SK-N-SH (cell line): ENCODE data around the gene PLGRKT. TPM values are rescaled to one million over a fixed set of nuclear protein-coding genes. Genes with fewer than 3 reads are reported as not detected.

Experiments used
- CTCF ChIA-PET: fragments of 300-600, 350-600 bp; formaldehyde crosslinking; extraction: SDS; loops from one replicate; lab custom pipeline; 2021; lab: Yijun Ruan, JAX
- POLR2A ChIA-PET: fragments of 350-600 bp; sonication (Branson Sonifier 250); formaldehyde crosslinking; extraction: SDS; loops from one replicate; lab custom pipeline; 2020; ENCODE audit warnings: antibody characterized with exemption, inconsistent platforms; lab: Yijun Ruan, JAX
- DNase-seq: peaks from one replicate; pipeline ENCODE4 v3.0.0; 2012
- H2AFZ ChIP-seq: fragments of 200-600 bp; sonication (generic); 2 replicates; pipeline ENCODE4 v1.8.1; 2016; ENCODE audit warnings: antibody characterized with exemption, mild to moderate bottlenecking, low read depth
- H3F3A ChIP-seq: fragments of 200-600 bp; sonication (generic); replicated peaks from 2 replicates; pipeline ENCODE3; 2016; ENCODE audit warnings: antibody characterized with exemption, mild to moderate bottlenecking; ENCODE audit not compliant: insufficient read depth
- H3K27ac ChIP-seq, 2 experiments: fragments of 200-500 bp in 1 of 2; fragments of 200-600 bp in 1 of 2; sonication (Bioruptor generic) in 1 of 2; sonication (generic), shearing (Covaris generic) in 1 of 2; 2 replicates each; pipeline versions ENCODE4 v1.5.1 to v1.6.1; 2014 to 2016; ENCODE audit warnings: low read depth in 2 of 2, inconsistent platforms in 1 of 2, low read length in 1 of 2, mild to moderate bottlenecking in 1 of 2, mixed read lengths in 1 of 2
- H3K27me3 ChIP-seq: fragments of 200-600 bp; sonication (generic), shearing (Covaris generic); 2 replicates; pipeline ENCODE4 v1.6.1; 2016; ENCODE audit warnings: mixed run types; ENCODE audit not compliant: insufficient read depth
- H3K36me3 ChIP-seq, 2 experiments: fragments of 200-500 bp in 1 of 2; fragments of 200-600 bp in 1 of 2; sonication (Bioruptor generic) in 1 of 2; sonication (generic) in 1 of 2; replicated peaks in 1 of 2; 2 replicates each; pipeline versions ENCODE3 to v1.5.1; 2014 to 2016; ENCODE audit warnings: low read length in 1 of 2, mild to moderate bottlenecking in 1 of 2; ENCODE audit not compliant: insufficient read depth in 2 of 2, control insufficient read depth in 1 of 2
- H3K4me1 ChIP-seq, 2 experiments: fragments of 200-500 bp in 1 of 2; fragments of 200-600 bp in 1 of 2; sonication (Bioruptor generic) in 1 of 2; sonication (generic), shearing (Covaris generic) in 1 of 2; 2 replicates each; pipeline versions ENCODE4 v1.5.1 to v1.6.1; 2014 to 2016; ENCODE audit warnings: low read depth in 1 of 2, low read length in 1 of 2, mixed run types in 1 of 2; ENCODE audit not compliant: insufficient read depth in 2 of 2, control insufficient read depth in 1 of 2
- H3K4me2 ChIP-seq: fragments of 200-600 bp; sonication (generic), shearing (Covaris generic); 2 replicates; pipeline ENCODE4 v1.6.1; 2017; ENCODE audit warnings: mixed run types
- H3K4me3 ChIP-seq, 2 experiments: fragments of 200-500 bp in 1 of 2; fragments of 200-600 bp in 1 of 2; sonication (Bioruptor generic) in 1 of 2; sonication (generic), shearing (Covaris generic) in 1 of 2; 2 replicates each; pipeline versions ENCODE4 v1.5.1 to v1.8.1; 2014 to 2016; ENCODE audit warnings: low read depth in 2 of 2, inconsistent platforms in 1 of 2, low read length in 1 of 2, mild to moderate bottlenecking in 1 of 2, mixed read lengths in 1 of 2, moderate library complexity in 1 of 2
- H3K79me2 ChIP-seq: fragments of 200-600 bp; sonication (generic); 2 replicates; pipeline ENCODE4 v1.8.1; 2017; ENCODE audit warnings: mild to moderate bottlenecking; ENCODE audit not compliant: insufficient read depth
- H3K9ac ChIP-seq: fragments of 200-600 bp; sonication (generic); 2 replicates; pipeline ENCODE4 v1.6.1; 2017; ENCODE audit warnings: mixed run types
- H3K9me2 ChIP-seq: fragments of 200-600 bp; sonication (generic); 2 replicates; pipeline ENCODE4 v1.6.1; 2017; ENCODE audit warnings: mixed run types
- H3K9me3 ChIP-seq: fragments of 200-600 bp; sonication (generic); 2 replicates; pipeline ENCODE4 v1.6.1; 2017; ENCODE audit warnings: mixed run types, mild to moderate bottlenecking, moderate library complexity
- H4K20me1 ChIP-seq: fragments of 200-600 bp; sonication (generic); 2 replicates; pipeline ENCODE4 v1.6.1; 2017; ENCODE audit warnings: mild to moderate bottlenecking, mixed run types; ENCODE audit not compliant: insufficient read depth
- CHD2 ChIP-seq: fragments of 150-350 bp; IDR thresholded peaks from 2 replicates; pipeline ENCODE4 v1.6.1; 2018; ENCODE audit warnings: low read length; ENCODE audit not compliant: partially characterized antibody
- ELF1 ChIP-seq: IDR thresholded peaks from 2 replicates; pipeline ENCODE4 v1.4.0; 2012
- EP300 ChIP-seq, 2 experiments: IDR thresholded peaks; 2 replicates each; pipeline versions ENCODE4 v1.4.0 to v1.6.1; 2012; ENCODE audit warnings: borderline replicate concordance in 1 of 2, low read depth in 1 of 2, low read length in 1 of 2
- EZH2phosphoT487 ChIP-seq: fragments of 200-600 bp; sonication (generic); IDR thresholded peaks from 2 replicates; pipeline ENCODE4 v1.6.1; 2017; ENCODE audit warnings: low read depth, mixed run types, mild to moderate bottlenecking, antibody characterized with exemption, moderate library complexity, borderline replicate concordance
- FOSL2 ChIP-seq: IDR thresholded peaks from 2 replicates; pipeline ENCODE4 v1.4.0; 2012; ENCODE audit warnings: low read depth, mild to moderate bottlenecking, moderate library complexity, borderline replicate concordance
- FOXJ3 ChIP-seq: sonication (generic); formaldehyde crosslinking; IDR thresholded peaks from 2 replicates; pipeline ENCODE4 v1.5.1; 2020; ENCODE audit warnings: mild to moderate bottlenecking, missing genetic modification reagents
- FOXM1 ChIP-seq: IDR thresholded peaks from 2 replicates; pipeline ENCODE4 v1.4.0; 2012; ENCODE audit warnings: low read depth, mild to moderate bottlenecking
- GABPA ChIP-seq: IDR thresholded peaks from 2 replicates; pipeline ENCODE4 v1.4.0; 2012; ENCODE audit warnings: low read depth, mild to moderate bottlenecking
- JUND ChIP-seq: IDR thresholded peaks from 2 replicates; pipeline ENCODE4 v1.4.0; 2012
- MEF2A ChIP-seq: IDR thresholded peaks from 2 replicates; pipeline ENCODE4 v1.4.0; 2012; ENCODE audit warnings: low read depth, borderline replicate concordance
- NFIC ChIP-seq: IDR thresholded peaks from 2 replicates; pipeline ENCODE4 v1.4.0; 2012; ENCODE audit warnings: borderline replicate concordance
- NRF1 ChIP-seq: IDR thresholded peaks from 2 replicates; pipeline ENCODE4 v1.6.1; 2012; ENCODE audit warnings: low read depth, mild to moderate bottlenecking, low read length
- RCOR1 ChIP-seq: fragments of 150-350 bp; IDR thresholded peaks from 2 replicates; pipeline ENCODE4 v1.6.1; 2017; ENCODE audit warnings: antibody characterized with exemption, low read length
- SMC3 ChIP-seq: IDR thresholded peaks from 2 replicates; pipeline ENCODE4 v1.6.1; 2012; ENCODE audit warnings: low read depth, low read length, improper control_type of control experiment
- TAF1 ChIP-seq: IDR thresholded peaks from 2 replicates; pipeline ENCODE4 v1.6.1; 2012; ENCODE audit warnings: low read depth, mild to moderate bottlenecking, low read length, moderate library complexity, borderline replicate concordance
- TCF12 ChIP-seq: IDR thresholded peaks from 2 replicates; pipeline ENCODE4 v1.4.0; 2012
- TEAD4 ChIP-seq: IDR thresholded peaks from 2 replicates; pipeline ENCODE4 v1.4.0; 2012; ENCODE audit warnings: mild to moderate bottlenecking, borderline replicate concordance; ENCODE audit not compliant: insufficient read depth
- YY1 ChIP-seq: IDR thresholded peaks from 2 replicates; pipeline ENCODE4 v1.4.0; 2012; ENCODE audit warnings: low read depth, mild to moderate bottlenecking
- WGBS: methylation state at CpG from one replicate; pipeline ENCODE4 v1.1.6; 2017; ENCODE audit warnings: low lambda C conversion rate; 5-methylcytosine and 5-hydroxymethylcytosine counted together
- polyA plus RNA-seq, 3 experiments: library from polyadenylated mRNA; depleted of rRNA; stranded (reverse); fragments of >200 nt; gene quantifications; 2 replicates each; pipeline ENCODE4 v1.2.3, GENCODE V29; 2012
- TF ChIP-seq, protein P1 (sequence below): IDR thresholded peaks from 2 replicates; pipeline ENCODE4; 2012
- TF ChIP-seq, protein P2 (sequence below): fragments of 150-350 bp; IDR thresholded peaks from 2 replicates; pipeline ENCODE4 v1.6.1; 2016; ENCODE audit warnings: mild to moderate bottlenecking, low read depth, low read length
- TF ChIP-seq, protein P3 (sequence below): IDR thresholded peaks from 2 replicates; pipeline ENCODE4 v1.4.0; 2012; ENCODE audit warnings: low read depth, borderline replicate concordance

PLGRKT gene
- polyA plus RNA-seq, 1 of the 3 experiments (the other 2 are of a cell fraction), result 11.4 TPM

DNA sequence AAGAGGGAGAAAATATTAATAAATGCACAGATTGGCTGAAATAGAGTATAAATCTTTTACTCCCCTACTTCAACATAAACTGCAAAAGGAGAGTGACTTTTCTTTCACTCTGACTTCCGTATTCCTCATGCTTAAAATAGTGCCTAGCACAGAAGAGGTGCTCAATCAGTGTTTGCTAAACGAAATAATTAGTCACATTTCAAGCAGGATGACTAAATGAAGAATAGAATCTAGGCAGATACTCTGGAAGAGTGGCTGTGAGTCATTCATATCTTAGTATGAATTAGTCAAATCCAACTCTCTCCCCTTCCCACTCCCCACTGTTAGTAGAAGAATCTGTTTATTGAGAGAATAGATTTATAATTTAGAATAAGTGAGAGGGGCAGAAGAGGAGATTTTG is 17.5 kb upstream of the PLGRKT start:
- Histone ChIP-seq H3K36me3 (peaks cover 26 to 43% of the 10 kb centered on the region in 2 experiments), H3K9me2 (no peaks in the 10 kb centered on the region), H3F3A (peaks cover 30% of the 10 kb centered on the region), H3K4me3 (peak overlapping the region in 1 of 2 experiments; percentile 27; a peak in 2 of 4 replicates), H3K27ac (peak overlapping the region; percentile 11 to 75; a peak in 3 of 4 replicates), H2AFZ (peak overlapping the region; percentile 1; the same call in 1 of the 2 replicates), H3K4me1 (peaks cover 6% of the 10 kb centered on the region in 2 experiments), H3K4me2 (peak overlapping the region; percentile 40), H3K79me2 (peaks cover 99% of the 10 kb centered on the region), H3K27me3 (no peaks in the 10 kb centered on the region), H3K9ac (peak overlapping the region; percentile 32; the same call in 1 of the 2 replicates), H4K20me1 (no peaks in the 10 kb centered on the region), H3K9me3 (no peaks in the 10 kb centered on the region)
- WGBS, result 6% methylated on average over 2 of the region's 2 CpGs
- DNase-seq, result no peak
- ChIA-PET POLR2A (no interaction called here), CTCF (no interaction called here)
- TF ChIP-seq, protein P1, sequence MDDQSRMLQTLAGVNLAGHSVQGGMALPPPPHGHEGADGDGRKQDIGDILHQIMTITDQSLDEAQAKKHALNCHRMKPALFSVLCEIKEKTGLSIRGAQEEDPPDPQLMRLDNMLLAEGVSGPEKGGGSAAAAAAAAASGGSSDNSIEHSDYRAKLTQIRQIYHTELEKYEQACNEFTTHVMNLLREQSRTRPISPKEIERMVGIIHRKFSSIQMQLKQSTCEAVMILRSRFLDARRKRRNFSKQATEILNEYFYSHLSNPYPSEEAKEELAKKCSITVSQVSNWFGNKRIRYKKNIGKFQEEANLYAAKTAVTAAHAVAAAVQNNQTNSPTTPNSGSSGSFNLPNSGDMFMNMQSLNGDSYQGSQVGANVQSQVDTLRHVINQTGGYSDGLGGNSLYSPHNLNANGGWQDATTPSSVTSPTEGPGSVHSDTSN, result peak; percentile 71
- TF ChIP-seq FOSL2 (peak; percentile 81), MEF2A (peak; percentile 57; the same call in 1 of the 2 replicates), EP300 (IDR thresholded peaks at IDR 0.05; ENCODE audit: borderline replicate concordance in 1 of 2, low read depth in 1 of 2, low read length in 1 of 2) (peak in 1 of 2 experiments; percentile 46; a peak in 1 of 4 replicates), FOXJ3 (no peak), JUND (peak; percentile 57), TEAD4 (no peak), YY1 (no peak), NRF1 (no peak), ELF1 (peak; percentile 58; the same call in 1 of the 2 replicates)

DNA sequence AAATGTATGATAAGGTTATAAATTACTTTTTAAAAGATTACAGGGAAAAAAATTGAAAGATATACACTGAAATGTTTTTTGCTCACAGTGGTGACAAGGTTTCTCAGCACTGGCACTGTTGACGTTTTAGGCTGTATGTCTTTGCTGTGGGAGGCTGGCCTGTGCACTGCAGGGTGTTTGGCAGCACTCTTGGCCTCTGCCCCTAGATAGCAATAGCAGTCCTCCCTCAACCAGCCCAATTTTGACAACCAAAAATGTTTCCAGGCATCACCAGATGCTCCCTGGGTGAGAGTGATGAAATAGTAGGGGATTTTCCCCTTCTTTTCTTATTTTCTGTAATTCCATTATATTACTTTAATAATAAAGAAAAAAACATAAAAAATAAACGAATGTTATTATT is 15.9 kb upstream of the PLGRKT start:
- Histone ChIP-seq H3K27me3 (no peaks in the 10 kb centered on the region), H3K9me2 (no peaks in the 10 kb centered on the region), H3K4me3 (peak overlapping the region in 1 of 2 experiments; percentile 46; a peak in 3 of 4 replicates), H3K4me2 (peak overlapping the region; percentile 40), H3K36me3 (peaks cover 16 to 30% of the 10 kb centered on the region in 2 experiments)
- CTCF ChIA-PET, result interaction anchor here (0.6 kb wide), 1 partner anchor 268 kb away, joined by 3 read pairs; no protein-coding TSS in a partner anchor
- 51% methylated on average over 2 of the region's 2 CpGs for WGBS
- DNase-seq, result no peak
- TF ChIP-seq RCOR1 (no peak), TCF12 (no peak), NRF1 (no peak), SMC3 (no peak), NFIC (no peak), FOXM1 (no peak), TAF1 (no peak), JUND (no peak), EZH2phosphoT487 (no peak), GABPA (no peak), CHD2 (no peak), FOSL2 (no peak)
- TF ChIP-seq, protein P2, sequence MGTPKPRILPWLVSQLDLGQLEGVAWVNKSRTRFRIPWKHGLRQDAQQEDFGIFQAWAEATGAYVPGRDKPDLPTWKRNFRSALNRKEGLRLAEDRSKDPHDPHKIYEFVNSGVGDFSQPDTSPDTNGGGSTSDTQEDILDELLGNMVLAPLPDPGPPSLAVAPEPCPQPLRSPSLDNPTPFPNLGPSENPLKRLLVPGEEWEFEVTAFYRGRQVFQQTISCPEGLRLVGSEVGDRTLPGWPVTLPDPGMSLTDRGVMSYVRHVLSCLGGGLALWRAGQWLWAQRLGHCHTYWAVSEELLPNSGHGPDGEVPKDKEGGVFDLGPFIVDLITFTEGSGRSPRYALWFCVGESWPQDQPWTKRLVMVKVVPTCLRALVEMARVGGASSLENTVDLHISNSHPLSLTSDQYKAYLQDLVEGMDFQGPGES, result no peak
- TF ChIP-seq, protein P3, sequence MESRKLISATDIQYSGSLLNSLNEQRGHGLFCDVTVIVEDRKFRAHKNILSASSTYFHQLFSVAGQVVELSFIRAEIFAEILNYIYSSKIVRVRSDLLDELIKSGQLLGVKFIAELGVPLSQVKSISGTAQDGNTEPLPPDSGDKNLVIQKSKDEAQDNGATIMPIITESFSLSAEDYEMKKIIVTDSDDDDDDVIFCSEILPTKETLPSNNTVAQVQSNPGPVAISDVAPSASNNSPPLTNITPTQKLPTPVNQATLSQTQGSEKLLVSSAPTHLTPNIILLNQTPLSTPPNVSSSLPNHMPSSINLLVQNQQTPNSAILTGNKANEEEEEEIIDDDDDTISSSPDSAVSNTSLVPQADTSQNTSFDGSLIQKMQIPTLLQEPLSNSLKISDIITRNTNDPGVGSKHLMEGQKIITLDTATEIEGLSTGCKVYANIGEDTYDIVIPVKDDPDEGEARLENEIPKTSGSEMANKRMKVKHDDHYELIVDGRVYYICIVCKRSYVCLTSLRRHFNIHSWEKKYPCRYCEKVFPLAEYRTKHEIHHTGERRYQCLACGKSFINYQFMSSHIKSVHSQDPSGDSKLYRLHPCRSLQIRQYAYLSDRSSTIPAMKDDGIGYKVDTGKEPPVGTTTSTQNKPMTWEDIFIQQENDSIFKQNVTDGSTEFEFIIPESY, result no peak
- TF ChIP-seq, protein P1, result no peak
- TF ChIP-seq, all 33 proteins: peak for 0
- H3F3A ChIP-seq, result peaks cover 34% of the 10 kb centered on the region
- peak overlapping the region; percentile 19; the same call in 1 of the 2 replicates for H3K9ac ChIP-seq
- H3K79me2 ChIP-seq, result peaks cover 97% of the 10 kb centered on the region
- H2AFZ ChIP-seq, result no peak overlapping the region; the same call in 1 of the 2 replicates
- peaks cover 6% of the 10 kb centered on the region in 2 experiments for H3K4me1 ChIP-seq
- H4K20me1 ChIP-seq, result no peaks in the 10 kb centered on the region
- peak overlapping the region in 1 of 2 experiments; percentile 75; a peak in 2 of 4 replicates for H3K27ac ChIP-seq
- POLR2A ChIA-PET, result no interaction called here
- no peaks in the 10 kb centered on the region for H3K9me3 ChIP-seq
